ENCODE results near the gene PCDHGB5. TPM values are rescaled to one million over a fixed set of nuclear protein-coding genes. Genes with fewer than 3 reads are reported as not detected.
"Not testable (repeated sequence)": the region's sequence is repeated elsewhere in the genome, so short reads cannot be mapped to it uniquely, and the experiment has no call there.

Gene PCDHGB5
- total RNA-seq, result 15.0 TPM

- H3K9me3 ChIP-seq, result peaks cover 70% of the 10 kb centered on the region
- DNase-seq (ENCODE audit: extremely low spot score in 2 of 2); H3K27ac ChIP-seq; H3K4me1 ChIP-seq; intact Hi-C loops (cut with DNase I); H3K27me3 ChIP-seq: not testable (repeated sequence)
- peaks cover 0 to 21% of the 10 kb centered on the region in 2 donors for H3K36me3 ChIP-seq
- TF ChIP-seq CTCF (IDR thresholded peaks at IDR 0.05), result peak in 2 of 3 experiments; percentile 10 to 24
- peak within 1 kb of the TSS in 1 of 2 donors; percentile 19 for H3K4me3 ChIP-seq
Measured at GRCh38 chr5:141397756-141398551, at the start of gene PCDHGB5. Gene PCDHGB5, plus strand, starts transcription at chr5:141397947. Its CDS starts 181 bp downstream, at chr5:141398128.

DNA sequence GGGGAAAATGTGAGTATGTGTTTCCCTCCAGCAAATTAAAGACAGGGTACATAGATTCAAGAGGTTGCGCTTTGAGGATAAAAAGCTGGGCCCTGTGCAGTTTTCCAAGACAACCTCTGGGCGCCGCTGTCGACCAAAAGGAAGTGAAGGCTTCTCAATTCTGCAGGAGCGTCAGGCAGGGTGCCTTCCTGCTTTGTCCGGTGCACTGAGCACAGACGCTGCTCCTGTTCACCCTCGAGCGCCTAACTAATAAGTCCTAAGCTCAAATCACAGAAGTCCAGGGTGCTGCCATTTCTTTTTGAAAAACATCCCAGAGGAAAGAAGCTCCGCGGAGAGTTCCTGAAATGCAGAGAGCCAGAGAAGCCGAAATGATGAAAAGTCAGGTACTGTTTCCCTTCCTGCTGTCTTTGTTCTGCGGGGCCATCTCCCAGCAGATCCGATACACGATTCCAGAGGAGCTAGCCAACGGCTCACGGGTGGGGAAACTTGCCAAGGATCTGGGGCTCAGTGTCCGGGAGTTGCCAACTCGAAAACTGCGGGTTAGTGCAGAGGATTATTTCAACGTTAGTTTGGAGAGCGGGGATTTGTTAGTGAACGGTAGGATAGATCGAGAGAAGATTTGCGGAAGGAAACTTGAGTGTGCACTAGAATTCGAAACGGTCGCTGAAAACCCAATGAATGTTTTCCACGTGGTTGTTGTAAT lies 47.7 kb upstream of the PCDHGB5 start, which contains the start of gene PCDHGB1:
Gene PCDHGB1, plus strand, starts transcription at position 183 of the 703 bp plus-strand sequence. Its CDS starts 162 bp downstream, at position 345.
- Histone ChIP-seq H3K36me3 (no peaks in the 10 kb centered on the region), H3K4me3 (no peak within 1 kb of the TSS), H3K9me3 (peaks cover 21% of the 10 kb centered on the region), H3K27ac (no peak within 1 kb of the TSS), H3K4me1 (no peaks in the 10 kb centered on the region), H3K27me3 (no peaks in the 10 kb centered on the region)
- DNase-seq (ENCODE audit: extremely low spot score in 2 of 2), result no peak
- intact Hi-C loops (cut with DNase I), result no loop called here
- no peak for TF ChIP-seq CTCF (IDR thresholded peaks at IDR 0.05)
- TF ChIP-seq POLR2A (IDR thresholded peaks at IDR 0.05), result no peak
- TF ChIP-seq POLR2AphosphoS5 (IDR thresholded peaks at IDR 0.05; ENCODE audit: insufficient read depth in 1 of 2, low read depth in 1 of 2), result no peak

DNA sequence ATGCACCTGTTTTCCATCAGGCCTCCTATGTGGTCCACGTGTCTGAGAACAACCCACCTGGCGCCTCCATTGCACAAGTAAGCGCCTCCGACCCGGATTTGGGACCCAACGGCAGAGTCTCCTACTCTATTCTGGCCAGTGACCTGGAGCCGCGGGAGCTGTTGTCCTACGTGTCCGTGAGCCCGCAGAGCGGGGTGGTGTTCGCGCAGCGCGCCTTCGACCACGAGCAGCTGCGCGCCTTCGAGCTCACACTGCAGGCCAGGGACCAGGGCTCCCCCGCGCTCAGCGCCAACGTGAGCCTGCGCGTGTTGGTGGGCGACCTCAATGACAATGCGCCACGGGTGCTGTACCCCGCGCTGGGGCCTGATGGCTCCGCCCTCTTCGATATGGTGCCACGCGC lies 46.2 kb upstream of the PCDHGB5 start:
- no peak for DNase-seq (ENCODE audit: extremely low spot score in 2 of 2)
- TF ChIP-seq POLR2AphosphoS5 (IDR thresholded peaks at IDR 0.05; ENCODE audit: insufficient read depth in 1 of 2, low read depth in 1 of 2) (no peak), POLR2A (IDR thresholded peaks at IDR 0.05) (no peak), CTCF (IDR thresholded peaks at IDR 0.05) (no peak)
- H3K4me3 ChIP-seq, result no peak overlapping the region
- H3K36me3 ChIP-seq, result no peaks in the 10 kb centered on the region
- H3K4me1 ChIP-seq, result no peaks in the 10 kb centered on the region
- H3K27ac ChIP-seq, result no peak overlapping the region
- intact Hi-C loops (cut with DNase I), result no loop called here
- H3K9me3 ChIP-seq, result peaks cover 30% of the 10 kb centered on the region
- no peaks in the 10 kb centered on the region for H3K27me3 ChIP-seq

- intact Hi-C loops (cut with DNase I), result no loop called here
- Histone ChIP-seq H3K9me3 (peaks cover 48% of the 10 kb centered on the region), H3K27ac (no peak within 1 kb of the TSS), H3K36me3 (no peaks in the 10 kb centered on the region), H3K27me3 (no peaks in the 10 kb centered on the region), H3K4me1 (no peaks in the 10 kb centered on the region), H3K4me3 (peak within 1 kb of the TSS; percentile 24 to 37)
- TF ChIP-seq POLR2AphosphoS5 (IDR thresholded peaks at IDR 0.05; ENCODE audit: insufficient read depth in 1 of 2, low read depth in 1 of 2) (no peak), CTCF (IDR thresholded peaks at IDR 0.05) (no peak), POLR2A (IDR thresholded peaks at IDR 0.05) (no peak)
- no peak for DNase-seq (ENCODE audit: extremely low spot score in 2 of 2)
Measured at GRCh38 chr5:141354900-141355469, 42.8 kb upstream of the PCDHGB5 start, which contains the start of gene PCDHGA4. Gene PCDHGA4, plus strand, starts transcription at chr5:141355021. Its CDS starts 87 bp downstream, at chr5:141355108.
